PFSK-1 (cell line): ENCODE results near the gene CCDC106.

Source experiments
- POLR2AphosphoS5 ChIP-seq: IDR thresholded peaks from 2 replicates; pipeline ENCODE4 v1.6.1; 2012; ENCODE audit warnings: low read depth, mild to moderate bottlenecking, control low read depth, low read length, moderate library complexity
- SIN3A ChIP-seq: IDR thresholded peaks from 2 replicates; pipeline ENCODE4 v1.6.1; 2012; ENCODE audit warnings: mild to moderate bottlenecking, low read length, moderate library complexity, borderline replicate concordance; ENCODE audit not compliant: insufficient read depth
- TF ChIP-seq, protein P1 (sequence below), 2 experiments: IDR thresholded peaks; 2 replicates each; pipeline versions ENCODE4 v1.6.1 to v1.8.0; 2011 to 2012; ENCODE audit warnings: low read depth in 2 of 2, low read length in 2 of 2, control low read depth in 1 of 2, inconsistent platforms in 1 of 2, mild to moderate bottlenecking in 1 of 2, moderate library complexity in 1 of 2; ENCODE audit not compliant: insufficient read depth in 1 of 2

DNA sequence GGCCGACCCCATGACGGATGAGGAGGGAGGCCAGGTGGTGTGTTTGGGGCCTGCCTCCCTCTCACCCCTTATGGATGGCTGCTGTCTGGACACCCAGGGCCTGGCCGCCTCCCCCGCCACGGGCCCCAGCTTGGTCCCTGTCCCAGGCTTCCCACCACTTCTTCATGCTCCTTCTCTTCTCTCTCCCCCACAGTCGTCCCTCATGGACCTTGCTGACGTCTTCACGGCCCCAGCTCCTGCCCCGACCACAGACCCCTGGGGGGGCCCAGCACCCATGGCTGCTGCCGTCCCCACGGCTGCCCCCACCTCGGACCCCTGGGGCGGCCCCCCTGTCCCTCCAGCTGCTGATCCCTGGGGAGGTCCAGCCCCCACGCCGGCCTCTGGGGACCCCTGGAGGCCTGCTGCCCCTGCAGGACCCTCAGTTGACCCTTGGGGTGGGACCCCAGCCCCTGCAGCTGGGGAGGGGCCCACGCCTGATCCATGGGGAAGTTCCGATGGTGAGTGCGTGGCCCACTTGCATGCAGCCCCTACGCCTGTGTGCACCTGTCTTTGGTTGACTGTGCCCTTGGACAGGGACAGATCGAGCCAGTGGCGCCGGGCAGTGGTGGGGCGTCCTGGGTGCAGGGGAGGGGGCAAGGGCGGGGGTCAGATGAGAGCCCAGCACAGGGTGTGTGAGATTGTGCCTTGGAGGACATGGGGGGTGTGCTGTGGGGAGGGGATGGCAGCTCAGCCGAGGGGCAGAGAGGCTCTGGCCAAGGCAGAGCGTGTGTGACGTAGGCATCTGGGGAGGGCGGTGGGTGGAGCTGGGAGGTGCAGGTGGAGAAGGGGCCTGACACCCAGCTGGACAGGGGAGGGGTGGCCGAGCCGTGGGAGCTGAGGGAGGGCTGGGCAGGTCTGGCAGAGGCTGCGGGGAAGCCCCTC, 43.8 kb downstream of the CCDC106 start:
- TF ChIP-seq SIN3A (no peak), POLR2AphosphoS5 (no peak)
- TF ChIP-seq, protein P1, sequence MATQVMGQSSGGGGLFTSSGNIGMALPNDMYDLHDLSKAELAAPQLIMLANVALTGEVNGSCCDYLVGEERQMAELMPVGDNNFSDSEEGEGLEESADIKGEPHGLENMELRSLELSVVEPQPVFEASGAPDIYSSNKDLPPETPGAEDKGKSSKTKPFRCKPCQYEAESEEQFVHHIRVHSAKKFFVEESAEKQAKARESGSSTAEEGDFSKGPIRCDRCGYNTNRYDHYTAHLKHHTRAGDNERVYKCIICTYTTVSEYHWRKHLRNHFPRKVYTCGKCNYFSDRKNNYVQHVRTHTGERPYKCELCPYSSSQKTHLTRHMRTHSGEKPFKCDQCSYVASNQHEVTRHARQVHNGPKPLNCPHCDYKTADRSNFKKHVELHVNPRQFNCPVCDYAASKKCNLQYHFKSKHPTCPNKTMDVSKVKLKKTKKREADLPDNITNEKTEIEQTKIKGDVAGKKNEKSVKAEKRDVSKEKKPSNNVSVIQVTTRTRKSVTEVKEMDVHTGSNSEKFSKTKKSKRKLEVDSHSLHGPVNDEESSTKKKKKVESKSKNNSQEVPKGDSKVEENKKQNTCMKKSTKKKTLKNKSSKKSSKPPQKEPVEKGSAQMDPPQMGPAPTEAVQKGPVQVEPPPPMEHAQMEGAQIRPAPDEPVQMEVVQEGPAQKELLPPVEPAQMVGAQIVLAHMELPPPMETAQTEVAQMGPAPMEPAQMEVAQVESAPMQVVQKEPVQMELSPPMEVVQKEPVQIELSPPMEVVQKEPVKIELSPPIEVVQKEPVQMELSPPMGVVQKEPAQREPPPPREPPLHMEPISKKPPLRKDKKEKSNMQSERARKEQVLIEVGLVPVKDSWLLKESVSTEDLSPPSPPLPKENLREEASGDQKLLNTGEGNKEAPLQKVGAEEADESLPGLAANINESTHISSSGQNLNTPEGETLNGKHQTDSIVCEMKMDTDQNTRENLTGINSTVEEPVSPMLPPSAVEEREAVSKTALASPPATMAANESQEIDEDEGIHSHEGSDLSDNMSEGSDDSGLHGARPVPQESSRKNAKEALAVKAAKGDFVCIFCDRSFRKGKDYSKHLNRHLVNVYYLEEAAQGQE (IDR thresholded peaks at IDR 0.05; ENCODE audit: insufficient read depth in 1 of 2, low read depth in 2 of 2, low read length in 2 of 2) = no peak
